ENCODE results near the gene BST2.

BST2 gene

GRCh38 chr19:17406046-17406886, 836 bp upstream of the BST2 start:
- H3K27ac Mint-ChIP-seq: peak overlapping the region; percentile 73
- peak overlapping the region; percentile 97 for H3K4me3 Mint-ChIP-seq
- DNase-seq (ENCODE audit: low spot score in 2 of 2) (no peak), ATAC-seq (ENCODE audit: low read depth) (peak; percentile 27)
- peaks cover 6% of the 10 kb centered on the region for H3K36me3 Mint-ChIP-seq
- H3K27me3 Mint-ChIP-seq: no peaks in the 10 kb centered on the region
- H3K9me3 Mint-ChIP-seq: no peaks in the 10 kb centered on the region
- peaks cover 25% of the 10 kb centered on the region for H3K4me1 Mint-ChIP-seq

GRCh38 chr19:17404621-17405249, 695 bp downstream of the BST2 start:
- peak overlapping the region; percentile 97 for H3K4me3 Mint-ChIP-seq
- no peaks in the 10 kb centered on the region for H3K27me3 Mint-ChIP-seq
- peaks cover 8% of the 10 kb centered on the region for H3K36me3 Mint-ChIP-seq
- DNase-seq (ENCODE audit: low spot score in 2 of 2) (no peak), ATAC-seq (ENCODE audit: low read depth) (no peak)
- H3K9me3 Mint-ChIP-seq: no peaks in the 10 kb centered on the region
- H3K4me1 Mint-ChIP-seq: peaks cover 25% of the 10 kb centered on the region
- H3K27ac Mint-ChIP-seq: peak overlapping the region; percentile 73

- Mint-ChIP-seq H3K9me3 (no peaks in the 10 kb centered on the region), H3K27ac (peak overlapping the region; percentile 53), H3K36me3 (peaks cover 9% of the 10 kb centered on the region), H3K4me1 (peaks cover 25% of the 10 kb centered on the region), H3K4me3 (peak overlapping the region; percentile 97), H3K27me3 (no peaks in the 10 kb centered on the region)
- ATAC-seq (ENCODE audit: low read depth) (no peak), DNase-seq (ENCODE audit: low spot score in 2 of 2) (no peak)
Measured at GRCh38 chr19:17404015-17404414, 1.4 kb downstream of the BST2 start.

- Mint-ChIP-seq H3K27ac (peak overlapping the region; percentile 53), H3K4me3 (peak overlapping the region; percentile 46), H3K4me1 (peaks cover 25% of the 10 kb centered on the region), H3K27me3 (no peaks in the 10 kb centered on the region), H3K9me3 (no peaks in the 10 kb centered on the region), H3K36me3 (peaks cover 12% of the 10 kb centered on the region)
- ATAC-seq (ENCODE audit: low read depth) (no peak), DNase-seq (ENCODE audit: low spot score in 2 of 2) (no peak)
Measured at GRCh38 chr19:17402982-17403855, 2.2 kb downstream of the BST2 start.

- H3K27ac Mint-ChIP-seq: no peak overlapping the region
- peaks cover 14% of the 10 kb centered on the region for H3K4me1 Mint-ChIP-seq
- H3K9me3 Mint-ChIP-seq: no peaks in the 10 kb centered on the region
- no peak overlapping the region for H3K4me3 Mint-ChIP-seq
- ATAC-seq (ENCODE audit: low read depth) (no peak), DNase-seq (ENCODE audit: low spot score in 2 of 2) (no peak)
- H3K27me3 Mint-ChIP-seq: no peaks in the 10 kb centered on the region
- H3K36me3 Mint-ChIP-seq: peaks cover 18% of the 10 kb centered on the region
Measured at GRCh38 chr19:17401628-17402027, 3.8 kb downstream of the BST2 start.

- Mint-ChIP-seq H3K9me3 (no peaks in the 10 kb centered on the region), H3K27me3 (no peaks in the 10 kb centered on the region), H3K27ac (no peak overlapping the region), H3K36me3 (peaks cover 21% of the 10 kb centered on the region), H3K4me1 (peaks cover 12% of the 10 kb centered on the region), H3K4me3 (no peak overlapping the region)
- DNase-seq (ENCODE audit: low spot score in 2 of 2): no peak
- ATAC-seq (ENCODE audit: low read depth): no peak
Measured at GRCh38 chr19:17398902-17399527, 6.4 kb downstream of the BST2 start.

- Mint-ChIP-seq H3K36me3 (peaks cover 16% of the 10 kb centered on the region), H3K4me3 (no peak overlapping the region), H3K27ac (peak overlapping the region; percentile 78), H3K27me3 (peaks cover 9% of the 10 kb centered on the region), H3K9me3 (no peaks in the 10 kb centered on the region), H3K4me1 (peaks cover 17% of the 10 kb centered on the region)
- DNase-seq (ENCODE audit: low spot score in 2 of 2) (no peak), ATAC-seq (ENCODE audit: low read depth) (no peak)
Measured at GRCh38 chr19:17394891-17395415, 10.5 kb downstream of the BST2 start.

GRCh38 chr19:17393914-17394313, 11.5 kb downstream of the BST2 start, which contains the start of gene CCDC194:
Gene CCDC194 (minus strand): TSS chr19:17394196. CDS start chr19:17394158, 38 bp downstream.
- peak within 1 kb of the TSS; percentile 78 for H3K27ac Mint-ChIP-seq
- H3K9me3 Mint-ChIP-seq: peaks cover 2% of the 10 kb centered on the region
- peaks cover 14% of the 10 kb centered on the region for H3K36me3 Mint-ChIP-seq
- DNase-seq (ENCODE audit: low spot score in 2 of 2) (no peak), ATAC-seq (ENCODE audit: low read depth) (no peak)
- H3K27me3 Mint-ChIP-seq: peaks cover 11% of the 10 kb centered on the region
- peaks cover 17% of the 10 kb centered on the region for H3K4me1 Mint-ChIP-seq
- H3K4me3 Mint-ChIP-seq: no peak within 1 kb of the TSS

GRCh38 chr19:17393002-17393401, 12.4 kb downstream of the BST2 start:
- Mint-ChIP-seq H3K4me3 (no peak overlapping the region), H3K9me3 (peaks cover 2% of the 10 kb centered on the region), H3K4me1 (peaks cover 17% of the 10 kb centered on the region), H3K27ac (no peak overlapping the region), H3K27me3 (peaks cover 11% of the 10 kb centered on the region), H3K36me3 (peaks cover 12% of the 10 kb centered on the region)
- ATAC-seq (ENCODE audit: low read depth): no peak
- DNase-seq (ENCODE audit: low spot score in 2 of 2): no peak

- Mint-ChIP-seq H3K27me3 (peaks cover 11% of the 10 kb centered on the region), H3K27ac (no peak overlapping the region), H3K4me1 (peaks cover 17% of the 10 kb centered on the region)
Measured at GRCh38 chr19:17391371-17392151, 13.9 kb downstream of the BST2 start.

GRCh38 chr19:17390665-17391370, 14.6 kb downstream of the BST2 start:
- peak overlapping the region; percentile 85 for H3K4me3 Mint-ChIP-seq
- peaks cover 17% of the 10 kb centered on the region for H3K4me1 Mint-ChIP-seq
- ATAC-seq (ENCODE audit: low read depth): peak; percentile 99
- H3K9me3 Mint-ChIP-seq: peaks cover 2% of the 10 kb centered on the region
- peak; percentile 73 for DNase-seq (ENCODE audit: low spot score in 2 of 2)
- peaks cover 11% of the 10 kb centered on the region for H3K27me3 Mint-ChIP-seq
- peaks cover 6% of the 10 kb centered on the region for H3K36me3 Mint-ChIP-seq
- H3K27ac Mint-ChIP-seq: no peak overlapping the region

More at GRCh38 chr19:17391371-17392151, 13.9 kb downstream of the BST2 start:
- no peak for DNase-seq (ENCODE audit: low spot score in 2 of 2)
- Mint-ChIP-seq H3K36me3 (peaks cover 6% of the 10 kb centered on the region), H3K9me3 (peaks cover 2% of the 10 kb centered on the region), H3K4me3 (peak overlapping the region; percentile 64)
- peak; percentile 17 for ATAC-seq (ENCODE audit: low read depth)

- Mint-ChIP-seq H3K36me3 (peaks cover 4% of the 10 kb centered on the region), H3K4me3 (no peak overlapping the region), H3K27ac (no peak overlapping the region), H3K4me1 (peaks cover 14% of the 10 kb centered on the region), H3K27me3 (peaks cover 11% of the 10 kb centered on the region), H3K9me3 (peaks cover 2% of the 10 kb centered on the region)
- DNase-seq (ENCODE audit: low spot score in 2 of 2) (no peak), ATAC-seq (ENCODE audit: low read depth) (no peak)
Measured at GRCh38 chr19:17389957-17390664, 15.3 kb downstream of the BST2 start.

Measured in memory B cell (primary cell).